Pancreas (tissue), 10 donors: ENCODE measurements around the gene LRRC25. TPM values are rescaled to one million over a fixed set of nuclear protein-coding genes. Genes with fewer than 3 reads are reported as not detected.
"Not testable (repeated sequence)": the region's sequence is repeated elsewhere in the genome, so short reads cannot be mapped to it uniquely, and the experiment has no call there.

Experiments used
- ATAC-seq, 4 donors: fragments of 200-7000 bp; cut with Tn5 transposase; one replicate each; pipeline versions ENCODE4 v1.8.0 to v1.9.1; 2020; ENCODE audit warnings: mild to moderate bottlenecking in 4 of 4, moderate library complexity in 4 of 4
- DNase-seq, 6 donors: peaks; one replicate each; pipeline ENCODE4 v3.0.0-alpha.2; 2020
- FAIRE-seq: peaks from 2 replicates; lab custom pipeline; 2012; peaks lifted over from hg19 to GRCh38; lab: Jason Lieb, UNC
- H3K27ac ChIP-seq, 4 donors: fragments of 200-600 bp; sonication (generic); 1 replicate in 3 of 4; 2 replicates in 1 of 4; pipeline versions ENCODE4 v1.5.0 to v1.8.0; 2020
- H3K27me3 ChIP-seq, 4 donors: fragments of 200-600 bp; one replicate each; pipeline ENCODE4 v1.8.0; 2021
- H3K36me3 ChIP-seq, 3 donors: fragments of 200-600 bp; sonication (generic) in 1 of 3; one replicate each; pipeline versions ENCODE4 v1.5.0 to v1.8.0; 2020 to 2021
- H3K4me1 ChIP-seq, 3 donors: fragments of 200-600 bp; one replicate each; pipeline ENCODE4 v1.8.0; 2021
- H3K4me3 ChIP-seq, 4 donors: fragments of 200-600 bp; sonication (generic) in 2 of 4; one replicate each; pipeline versions ENCODE4 v1.5.0 to v1.8.0; 2020 to 2021
- H3K9me3 ChIP-seq, 4 donors: fragments of 200-600 bp; one replicate each; pipeline ENCODE4 v1.8.0; 2021
- WGBS, 2 donors: extraction: QIAGEN DNeasy Blood & Tissue Kit; methylation state at CpG; one replicate each; pipeline ENCODE4 v1.1.7; 2013; 5-methylcytosine and 5-hydroxymethylcytosine counted together
- intact Hi-C, 3 donors: fragments of 100-400 bp; cut with DNase I; formaldehyde crosslinking; loops; one replicate each; pipeline versions ENCODE4 v1.11.1 to v1.14.2; 2022
- polyA plus RNA-seq, 2 donors: library from polyadenylated mRNA; stranded (reverse); fragments of 200-250 nt; gene quantifications; one replicate each; pipeline ENCODE4 v1.2.3, GENCODE V29; 2013
- total RNA-seq, 6 donors: library from RNA; stranded (reverse); fragmentation: NEBNext Ultra II Directional in 4 of 6; extraction: Animal tissue kit (Norgen Biotek cat#: 25700) in 4 of 6; gene quantifications; one replicate each; pipeline versions ENCODE4 v1.2.1 to v1.2.4, GENCODE V29; 2021 to 2023
- TF ChIP-seq, protein P1 (sequence below), 4 donors: fragments of 200-600 bp; sonication (generic) in 3 of 4; IDR thresholded peaks; one replicate each; pipeline versions ENCODE4 v1.5.0 to v1.8.0; 2021; ENCODE audit warnings: antibody characterized with exemption in 4 of 4
- donor health status: healthy with polysubstance abuse.
- donor health status: DM: no; HTN: no; CAD: no; lungs with moderate emphysema.
- donor health status: DM: no; HTN: no; CAD: no.
- donor health status: control.
- donor health status: control.
- donor health status: Bipolar disorder and iron deficiency.
- donor health status: DM: yes; HTN: yes; CAD: no.
- donor health status: DM: no; HTN: no; CAD: no.
- donor health status: DM: no; HTN: no; CAD: no.
- donor health status: DM: yes; HTN: yes; CAD: no.

LRRC25 gene
- total and polyA plus RNA-seq, 8 donors, result 0.14 to 6.1 (median 0.97) TPM

DNA sequence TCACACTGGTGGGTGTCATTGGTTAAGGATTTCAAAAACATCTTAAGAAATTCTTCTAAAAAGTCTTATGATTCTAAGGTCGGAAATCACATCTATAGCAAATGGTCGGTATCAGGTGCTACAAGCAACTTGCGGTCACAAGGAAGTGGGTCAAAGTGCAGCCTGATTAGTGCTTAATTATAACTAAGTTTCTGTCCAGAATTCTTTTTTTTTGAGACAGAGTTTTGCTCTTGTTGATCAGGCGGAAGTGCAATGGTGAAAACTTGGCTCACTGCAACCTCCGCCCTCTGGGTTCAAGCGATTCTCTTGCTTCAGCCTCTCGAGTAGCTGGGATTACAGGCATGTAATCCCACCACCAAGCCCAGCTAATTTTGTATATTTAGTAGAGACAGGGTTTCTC is 12.6 kb downstream of the LRRC25 start:
- peaks cover 0 to 18% (median 0%) of the 10 kb centered on the region in 3 donors for H3K36me3 ChIP-seq
- peak overlapping the region in 3 of 4 donors; percentile 48 to 82 (median 81) for H3K27ac ChIP-seq
- H3K4me3 ChIP-seq, result no peak overlapping the region
- FAIRE-seq (no peak), ATAC-seq (no peak), DNase-seq (no peak)
- TF ChIP-seq, protein P1, sequence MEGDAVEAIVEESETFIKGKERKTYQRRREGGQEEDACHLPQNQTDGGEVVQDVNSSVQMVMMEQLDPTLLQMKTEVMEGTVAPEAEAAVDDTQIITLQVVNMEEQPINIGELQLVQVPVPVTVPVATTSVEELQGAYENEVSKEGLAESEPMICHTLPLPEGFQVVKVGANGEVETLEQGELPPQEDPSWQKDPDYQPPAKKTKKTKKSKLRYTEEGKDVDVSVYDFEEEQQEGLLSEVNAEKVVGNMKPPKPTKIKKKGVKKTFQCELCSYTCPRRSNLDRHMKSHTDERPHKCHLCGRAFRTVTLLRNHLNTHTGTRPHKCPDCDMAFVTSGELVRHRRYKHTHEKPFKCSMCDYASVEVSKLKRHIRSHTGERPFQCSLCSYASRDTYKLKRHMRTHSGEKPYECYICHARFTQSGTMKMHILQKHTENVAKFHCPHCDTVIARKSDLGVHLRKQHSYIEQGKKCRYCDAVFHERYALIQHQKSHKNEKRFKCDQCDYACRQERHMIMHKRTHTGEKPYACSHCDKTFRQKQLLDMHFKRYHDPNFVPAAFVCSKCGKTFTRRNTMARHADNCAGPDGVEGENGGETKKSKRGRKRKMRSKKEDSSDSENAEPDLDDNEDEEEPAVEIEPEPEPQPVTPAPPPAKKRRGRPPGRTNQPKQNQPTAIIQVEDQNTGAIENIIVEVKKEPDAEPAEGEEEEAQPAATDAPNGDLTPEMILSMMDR (IDR thresholded peaks at IDR 0.05), result no peak
- 29 to 43% methylated on average over 7 of the region's 7 CpGs for WGBS, 2 donors
- no peaks in the 10 kb centered on the region for H3K27me3 ChIP-seq
- peaks cover 12 to 32% (median 15%) of the 10 kb centered on the region in 3 donors for H3K4me1 ChIP-seq
- no peaks in the 10 kb centered on the region for H3K9me3 ChIP-seq
- intact Hi-C loops, result no loop called here

DNA sequence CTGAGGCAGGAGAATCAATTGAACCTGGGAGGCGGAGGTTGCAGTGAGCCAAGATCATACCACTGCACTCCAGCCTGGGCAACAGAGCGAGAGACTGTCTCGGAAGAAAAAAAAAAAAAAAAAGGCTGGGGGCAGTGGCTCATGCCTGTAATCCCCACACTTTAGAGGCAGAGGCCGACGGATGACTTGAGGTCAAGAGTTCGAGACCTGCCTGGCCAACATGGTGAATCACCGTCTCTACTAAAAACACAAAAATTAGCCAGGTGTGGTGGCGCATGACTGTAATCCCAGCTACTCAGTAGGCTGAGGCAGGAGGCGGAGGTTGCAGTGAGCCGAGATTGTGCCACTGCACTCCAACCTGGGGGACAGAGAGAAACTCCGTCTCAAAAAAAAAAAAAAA is 13.8 kb downstream of the LRRC25 start:
- H3K27ac ChIP-seq, H3K9me3 ChIP-seq, ATAC-seq, H3K4me3 ChIP-seq, H3K36me3 ChIP-seq, FAIRE-seq, H3K27me3 ChIP-seq, intact Hi-C loops: not testable (repeated sequence)
- 94 to 96% methylated on average over 11 of the region's 11 CpGs for WGBS, 2 donors
- peak in 1 of 6 donors; percentile 11 for DNase-seq
- peaks cover 18 to 36% (median 19%) of the 10 kb centered on the region in 3 donors for H3K4me1 ChIP-seq

DNA sequence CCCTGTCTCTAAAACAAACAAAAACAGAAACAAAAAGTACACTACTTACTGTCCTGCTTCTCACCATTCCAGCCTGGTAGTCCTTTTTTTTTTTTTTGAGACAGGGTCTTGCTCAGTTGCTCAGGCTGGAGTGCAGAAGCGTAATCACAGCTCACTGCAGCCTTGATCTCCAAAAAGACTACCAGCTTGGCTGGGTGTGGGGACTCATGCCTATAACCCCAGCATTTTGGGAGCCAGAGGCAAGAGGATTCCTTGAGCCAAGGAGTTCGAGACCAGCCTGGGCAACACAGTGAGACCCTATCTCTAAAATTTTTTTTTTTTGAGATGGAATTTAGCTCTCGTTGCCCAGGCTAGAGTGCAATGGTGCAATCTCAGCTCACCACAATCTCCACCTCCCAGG is 16.6 kb downstream of the LRRC25 start:
- DNase-seq (no peak), FAIRE-seq (no peak), ATAC-seq (no peak)
- no peaks in the 10 kb centered on the region for H3K36me3 ChIP-seq
- H3K4me1 ChIP-seq, result peaks cover 26 to 60% (median 35%) of the 10 kb centered on the region in 3 donors
- H3K9me3 ChIP-seq, result no peaks in the 10 kb centered on the region
- TF ChIP-seq, protein P1 (IDR thresholded peaks at IDR 0.05), result no peak
- H3K4me3 ChIP-seq, result no peak overlapping the region
- WGBS, 2 donors, result 70 to 78% methylated on average over 3 of the region's 3 CpGs
- intact Hi-C loops, result no loop called here
- H3K27me3 ChIP-seq, result no peaks in the 10 kb centered on the region
- H3K27ac ChIP-seq, result peak overlapping the region; percentile 37 to 93 (median 78)

DNA sequence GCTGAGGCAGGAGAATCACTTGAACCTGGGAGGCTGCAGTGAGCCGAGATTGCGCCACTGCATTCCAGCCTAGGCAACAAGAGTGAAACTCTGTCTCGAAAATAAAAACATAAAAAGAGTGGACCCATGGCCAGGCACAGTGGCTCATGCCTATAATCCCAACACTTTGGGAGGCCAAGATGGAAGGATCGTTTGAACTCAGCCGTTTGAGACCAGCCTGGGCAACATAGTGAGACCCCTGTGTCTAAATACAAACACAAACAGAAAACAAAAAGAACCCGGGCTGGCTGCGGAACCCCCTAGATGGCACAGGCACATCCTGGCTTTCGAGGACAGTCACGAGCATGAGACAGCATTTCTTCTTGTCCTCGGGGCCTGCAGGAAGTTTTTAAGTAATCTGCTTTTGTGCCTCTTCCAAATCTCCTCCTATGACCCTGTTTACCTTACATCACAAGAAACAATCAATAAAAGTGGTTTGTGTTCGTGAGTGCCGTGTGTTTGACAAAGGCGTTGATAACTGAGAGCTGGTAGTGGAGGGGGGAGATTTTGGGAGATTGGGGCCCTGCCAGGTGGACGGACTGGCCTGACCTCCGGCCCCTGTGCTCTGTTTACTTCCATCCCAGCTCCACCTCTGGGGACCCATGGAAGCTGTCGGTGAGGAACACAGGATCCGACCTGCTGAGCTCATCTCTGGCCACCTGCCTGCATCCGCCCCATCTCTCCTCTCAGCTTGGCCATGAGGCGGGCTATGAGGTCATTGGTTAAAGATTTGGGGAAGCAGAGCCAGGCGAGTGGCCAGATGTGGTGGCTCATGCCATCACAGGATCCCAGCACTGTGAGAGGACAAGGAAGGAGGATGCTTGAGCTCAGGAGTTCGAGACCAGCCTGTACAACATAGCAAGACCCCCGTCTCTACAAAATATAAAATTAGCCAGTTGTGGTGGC is 17.3 kb downstream of the LRRC25 start:
- no peak for FAIRE-seq
- intact Hi-C loops, result no loop called here
- Histone ChIP-seq H3K27ac (peak overlapping the region; percentile 37 to 93 (median 78)), H3K36me3 (no peaks in the 10 kb centered on the region), H3K9me3 (no peaks in the 10 kb centered on the region), H3K27me3 (no peaks in the 10 kb centered on the region), H3K4me3 (no peak overlapping the region), H3K4me1 (peaks cover 26 to 58% (median 37%) of the 10 kb centered on the region in 3 donors)
- TF ChIP-seq, protein P1 (IDR thresholded peaks at IDR 0.05), result no peak
- peak; percentile 75 to 88 (median 83) for ATAC-seq
- WGBS, 2 donors, result 26% methylated on average over 22 of the region's 22 CpGs
- DNase-seq, result peak; percentile 83 to 97 (median 96)

DNA sequence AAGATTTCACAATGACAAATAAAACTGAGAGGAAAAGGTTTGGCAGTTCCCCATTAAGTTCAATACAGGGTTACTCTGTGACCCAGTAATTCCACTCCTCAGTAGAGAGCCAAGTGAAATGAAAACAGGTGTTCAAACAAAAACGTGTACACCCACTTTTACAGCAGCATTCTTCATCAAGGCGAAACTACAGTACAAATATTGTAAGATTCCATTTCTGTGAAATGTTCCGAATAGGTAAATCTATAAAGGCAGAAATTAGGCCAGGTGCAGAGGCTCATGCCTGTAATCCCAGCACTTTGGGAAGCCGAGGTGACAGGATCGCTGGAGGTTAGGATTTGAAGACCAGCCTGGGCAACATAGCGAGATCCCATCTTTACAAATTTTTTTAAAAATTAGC is 20.4 kb downstream of the LRRC25 start:
- intact Hi-C loops, result no loop called here
- no peaks in the 10 kb centered on the region for H3K27me3 ChIP-seq
- H3K4me3 ChIP-seq, result no peak overlapping the region
- TF ChIP-seq, protein P1 (IDR thresholded peaks at IDR 0.05), result no peak
- FAIRE-seq (no peak), DNase-seq (peak in 4 of 6 donors; percentile 45 to 72 (median 64)), ATAC-seq (peak; percentile 57 to 70 (median 65))
- no peaks in the 10 kb centered on the region for H3K9me3 ChIP-seq
- H3K36me3 ChIP-seq, result no peaks in the 10 kb centered on the region
- H3K27ac ChIP-seq, result peak overlapping the region; percentile 64 to 93 (median 80)
- WGBS, 2 donors, result 12 to 23% methylated on average over 6 of the region's 6 CpGs
- peaks cover 40 to 59% (median 53%) of the 10 kb centered on the region in 3 donors for H3K4me1 ChIP-seq
